Inflammatory macrophage (primary cell): ENCODE results near the gene FRK.

Experiments used
- DNase-seq, 2 donors: peaks; one replicate each; pipeline ENCODE4 v3.0.0-alpha.2; 2020 to 2022

Gene FRK

GRCh38 chr6:116034327-116034726 lies 26.4 kb downstream of the FRK start:
- DNase-seq, result no peak

- no peak for DNase-seq
Observed at GRCh38 chr6:116033687-116034303, 26.9 kb downstream of the FRK start.

DNA sequence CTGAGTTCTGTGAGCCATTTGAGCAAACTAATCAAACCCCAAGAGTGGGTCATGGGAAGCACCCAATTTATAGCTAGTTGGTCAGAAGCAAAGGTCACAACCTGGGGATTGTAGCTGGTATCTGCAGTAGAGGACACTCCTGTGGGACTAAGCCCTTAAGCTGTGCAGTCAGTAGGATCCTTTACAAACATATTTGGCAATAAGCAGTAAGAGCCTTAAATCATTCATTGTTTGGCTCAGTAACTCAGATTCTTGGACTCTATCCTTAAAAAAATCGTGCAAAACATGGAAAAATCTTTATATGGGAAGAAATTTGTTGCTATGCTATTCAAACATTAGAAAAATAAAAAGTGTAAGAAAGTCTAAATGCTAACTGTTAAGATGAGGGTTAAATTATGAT lies 29.9 kb downstream of the FRK start:
- no peak for DNase-seq

- no peak for DNase-seq
Observed at GRCh38 chr6:116029535-116029934, 31.2 kb downstream of the FRK start.

GRCh38 chr6:116028233-116028632 lies 32.5 kb downstream of the FRK start:
- no peak for DNase-seq

DNA sequence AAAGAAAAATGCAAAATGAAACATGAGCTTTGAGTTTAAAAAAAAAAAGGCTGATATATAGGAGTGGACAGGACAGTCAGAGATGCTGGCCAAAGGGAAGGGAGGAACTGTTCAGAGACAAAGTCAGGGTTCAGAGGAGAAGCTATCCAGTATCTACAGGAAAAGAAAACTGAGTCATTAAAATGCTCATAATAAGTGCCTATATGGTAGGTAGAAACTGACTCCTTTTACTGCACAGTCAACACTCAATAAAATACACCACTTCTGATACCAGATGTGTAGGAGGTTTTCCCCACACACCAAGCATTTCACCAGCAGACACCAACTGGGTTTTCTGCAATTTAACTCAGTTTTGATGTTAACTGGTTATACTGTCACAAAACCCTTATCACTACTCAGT lies 32.9 kb downstream of the FRK start:
- no peak for DNase-seq

- no peak for DNase-seq
Observed at GRCh38 chr6:116025405-116025804, 35.3 kb downstream of the FRK start.

DNA sequence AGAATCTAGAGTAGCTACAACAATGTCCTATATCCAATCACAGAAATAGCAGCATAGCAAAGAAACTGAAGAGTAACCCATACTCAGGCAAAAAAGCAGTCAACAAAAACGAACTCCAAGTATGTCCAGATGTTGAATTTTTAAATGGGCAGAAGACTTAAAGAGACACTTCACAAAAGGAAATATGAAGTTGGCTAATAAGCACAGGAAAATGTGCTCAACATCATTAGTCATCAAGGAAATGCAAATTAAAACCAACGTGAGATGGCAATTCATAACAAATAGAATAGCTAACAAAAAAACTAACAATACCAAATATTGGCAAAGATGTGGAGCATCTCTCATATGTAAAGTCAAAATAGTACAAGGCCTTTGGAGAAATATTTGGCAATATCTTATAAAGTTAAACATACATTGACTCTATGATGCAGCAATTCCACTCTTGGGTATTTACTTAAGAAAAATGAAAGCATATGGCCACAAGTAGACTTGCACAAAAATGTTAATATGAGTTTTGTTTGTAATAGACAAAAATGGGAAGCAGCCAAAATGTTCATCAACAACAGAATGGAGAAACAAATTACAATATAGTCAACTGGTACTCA lies 37.7 kb downstream of the FRK start:
- DNase-seq, result no peak

DNA sequence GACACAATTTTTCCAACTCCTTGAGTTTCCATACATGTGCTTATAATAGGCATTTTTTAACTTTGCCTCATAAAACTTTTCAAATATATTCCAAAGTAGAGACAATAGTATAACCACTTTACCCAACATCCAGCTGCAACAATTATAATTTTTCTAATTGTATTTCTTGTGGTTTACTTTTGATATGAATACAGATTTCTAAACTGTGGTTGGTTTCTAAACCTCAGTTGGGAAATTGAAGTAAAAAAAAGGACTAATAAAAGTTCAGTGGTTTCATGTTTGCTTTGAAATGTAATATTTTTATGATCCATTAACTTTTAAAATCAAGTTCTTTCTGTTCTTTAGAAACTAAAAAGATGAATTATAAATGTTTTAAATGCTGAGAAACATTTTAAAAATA lies 40.0 kb downstream of the FRK start:
- DNase-seq, result no peak

GRCh38 chr6:116019428-116019827 lies 41.3 kb downstream of the FRK start:
- DNase-seq, result peak; percentile 6 to 13

DNA sequence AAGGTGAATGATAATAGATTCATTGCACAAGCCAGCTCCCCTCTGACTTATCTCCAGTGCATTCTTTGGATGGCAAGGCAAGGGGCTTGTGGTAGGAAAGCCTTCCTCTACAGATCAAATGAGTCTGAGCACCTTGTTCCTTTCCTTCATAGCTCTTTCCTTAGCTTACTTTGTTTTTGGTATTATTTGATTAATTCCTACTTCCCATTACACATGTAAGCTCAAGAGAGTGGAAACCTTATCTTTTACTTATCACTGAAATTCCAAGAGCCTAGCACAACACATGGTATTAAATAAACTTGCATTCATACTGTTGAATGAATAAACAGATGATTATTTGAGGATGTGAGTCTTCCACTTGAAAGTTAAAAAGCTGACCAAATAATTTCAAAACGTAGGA lies 41.7 kb downstream of the FRK start:
- no peak for DNase-seq

DNA sequence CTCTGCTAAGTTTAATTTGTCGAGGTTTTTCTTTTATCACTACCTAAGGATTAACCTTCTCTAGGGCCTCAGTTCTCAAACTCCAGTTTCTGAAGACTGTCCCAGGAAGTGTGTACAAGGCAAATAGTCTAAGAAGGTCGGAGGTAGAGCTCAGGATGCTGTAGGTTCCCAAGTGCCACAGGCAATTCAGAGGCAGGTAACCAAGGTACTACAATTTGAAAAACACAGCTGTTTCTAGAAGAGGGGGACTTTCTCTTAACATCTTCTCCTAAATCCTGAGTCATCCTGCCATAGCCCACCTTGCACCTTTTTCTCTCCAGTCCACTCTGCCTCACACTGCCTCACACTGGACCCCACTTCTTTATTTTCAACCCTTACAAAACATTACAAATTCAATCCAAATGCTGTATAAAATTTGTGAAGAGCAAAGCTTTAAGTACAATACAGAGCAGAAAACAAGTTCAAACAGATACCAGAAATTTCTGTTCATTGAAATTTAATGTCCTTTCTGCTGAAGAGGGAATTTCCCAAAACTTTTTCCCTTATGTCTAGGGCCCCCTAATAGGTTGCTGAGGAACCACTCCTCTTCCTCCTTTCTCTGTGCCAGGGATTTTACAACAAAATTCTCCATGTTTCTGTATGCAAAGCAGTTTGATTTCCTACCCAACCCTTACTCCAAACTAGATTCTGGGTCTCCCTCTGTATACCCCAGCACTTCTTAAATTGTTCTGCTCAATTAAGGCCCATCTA lies 43.0 kb downstream of the FRK start:
- no peak for DNase-seq

DNA sequence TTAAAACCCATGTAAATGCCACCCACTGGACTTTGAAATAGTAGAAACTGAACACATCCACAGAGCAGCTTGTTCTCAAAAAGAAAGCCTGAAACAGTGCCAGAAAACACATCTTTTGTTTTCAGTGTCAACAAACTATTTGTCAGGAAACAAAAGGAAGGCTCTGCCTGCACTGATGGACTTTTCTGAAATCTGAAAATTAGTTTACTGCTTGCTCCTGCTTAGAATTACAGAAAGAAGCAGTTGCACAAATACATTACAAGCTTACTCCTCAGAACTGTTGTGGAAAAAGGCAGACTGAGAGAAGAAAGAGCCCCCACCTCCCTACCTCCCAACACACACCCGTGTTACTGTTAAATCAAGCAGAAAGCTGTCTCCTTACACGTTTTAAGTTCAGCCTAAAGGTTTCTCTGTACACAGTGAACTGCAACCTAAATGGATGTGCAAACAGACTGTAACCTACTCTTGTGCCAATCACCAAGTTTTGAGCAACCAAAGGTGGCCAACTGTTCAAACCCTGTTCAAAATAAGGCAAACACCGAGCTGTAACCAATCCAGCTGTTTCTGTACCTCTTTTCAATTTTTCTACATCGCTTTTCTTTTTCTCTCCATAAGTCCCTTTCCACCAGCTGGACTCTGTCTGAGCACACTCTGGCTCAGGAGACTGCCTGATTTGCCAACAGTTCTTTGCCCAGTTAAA lies 43.7 kb downstream of the FRK start:
- no peak for DNase-seq

DNA sequence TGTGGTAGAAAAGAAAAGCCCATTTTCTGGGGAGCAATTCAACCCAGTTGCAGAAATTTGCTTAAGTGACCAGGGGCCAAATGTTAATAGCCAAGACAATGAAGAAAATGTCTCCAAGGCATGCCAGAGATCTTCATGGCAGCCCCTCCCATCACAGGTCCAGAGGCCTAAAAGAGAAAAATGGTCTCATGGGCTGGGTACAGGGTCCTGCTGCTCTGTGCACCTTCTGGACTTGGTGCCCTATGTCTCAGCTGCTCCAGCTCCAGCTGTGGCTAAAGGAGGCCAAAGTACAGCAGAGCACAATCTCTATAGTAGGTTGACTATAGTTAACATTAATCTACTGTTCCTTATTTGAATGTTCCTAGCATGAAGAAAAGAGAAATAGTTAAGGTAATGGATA lies 44.7 kb downstream of the FRK start:
- DNase-seq, result no peak

GRCh38 chr6:116015561-116015960 lies 45.1 kb downstream of the FRK start:
- DNase-seq, result no peak

DNA sequence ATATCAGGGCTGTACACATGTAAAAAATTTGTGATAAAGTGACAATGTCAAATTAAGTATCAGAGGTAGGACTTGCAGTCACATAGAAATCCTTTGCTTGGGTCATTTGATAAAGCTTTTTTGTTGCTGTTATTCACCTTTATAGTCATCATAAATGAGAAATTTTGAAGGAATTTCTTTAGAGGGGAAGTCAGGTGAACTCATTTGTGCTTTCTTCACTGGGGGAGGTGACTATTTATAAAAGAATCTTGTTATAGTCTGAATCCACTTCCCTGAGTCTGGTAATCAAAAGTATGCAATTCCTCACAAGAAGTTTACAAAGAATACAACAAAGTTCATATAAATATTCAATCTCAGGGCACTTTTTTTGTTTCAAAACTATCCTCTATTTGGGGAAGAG lies 47.7 kb downstream of the FRK start:
- no peak for DNase-seq

DNA sequence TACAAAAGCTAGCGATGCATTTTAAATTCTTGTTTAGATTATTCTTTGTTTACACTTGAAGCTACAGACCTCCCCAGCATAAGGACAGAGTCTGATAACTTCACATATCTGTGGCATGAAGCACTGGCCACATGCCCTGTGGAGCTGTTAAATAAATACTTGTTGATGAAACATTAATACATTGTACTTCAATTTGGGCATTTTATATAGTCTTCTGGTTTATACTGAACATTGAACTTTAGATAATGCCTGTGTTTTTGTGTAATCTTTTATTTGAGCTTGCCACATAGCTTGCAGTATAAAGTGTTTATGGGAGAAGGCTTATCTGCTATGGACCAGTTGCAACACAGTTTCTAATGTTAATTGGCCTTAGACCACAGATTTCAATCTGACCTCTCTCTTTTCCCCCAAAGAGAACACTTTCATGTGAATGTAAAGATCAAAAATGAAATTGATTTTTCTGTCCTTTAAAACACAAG lies 48.2 kb downstream of the FRK start:
- no peak for DNase-seq

DNA sequence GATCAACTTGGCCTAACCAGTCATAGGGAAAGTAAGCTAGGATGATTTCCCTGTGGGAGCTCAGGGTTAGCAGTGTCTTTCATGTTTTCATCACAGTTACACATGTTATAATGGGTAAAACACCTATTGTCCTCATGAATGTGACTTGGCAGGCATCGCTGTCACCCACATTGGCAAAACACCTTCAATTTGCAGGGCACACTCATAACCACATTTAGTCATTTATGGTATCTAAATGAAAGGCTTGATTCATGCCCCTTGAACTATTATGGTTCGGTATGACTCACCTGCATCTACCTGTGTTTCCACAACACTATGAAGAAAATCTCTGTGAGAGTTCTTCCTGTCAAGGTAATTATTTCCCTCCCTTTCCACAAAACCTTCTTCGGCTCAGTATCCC lies 49.2 kb downstream of the FRK start:
- no peak for DNase-seq

DNA sequence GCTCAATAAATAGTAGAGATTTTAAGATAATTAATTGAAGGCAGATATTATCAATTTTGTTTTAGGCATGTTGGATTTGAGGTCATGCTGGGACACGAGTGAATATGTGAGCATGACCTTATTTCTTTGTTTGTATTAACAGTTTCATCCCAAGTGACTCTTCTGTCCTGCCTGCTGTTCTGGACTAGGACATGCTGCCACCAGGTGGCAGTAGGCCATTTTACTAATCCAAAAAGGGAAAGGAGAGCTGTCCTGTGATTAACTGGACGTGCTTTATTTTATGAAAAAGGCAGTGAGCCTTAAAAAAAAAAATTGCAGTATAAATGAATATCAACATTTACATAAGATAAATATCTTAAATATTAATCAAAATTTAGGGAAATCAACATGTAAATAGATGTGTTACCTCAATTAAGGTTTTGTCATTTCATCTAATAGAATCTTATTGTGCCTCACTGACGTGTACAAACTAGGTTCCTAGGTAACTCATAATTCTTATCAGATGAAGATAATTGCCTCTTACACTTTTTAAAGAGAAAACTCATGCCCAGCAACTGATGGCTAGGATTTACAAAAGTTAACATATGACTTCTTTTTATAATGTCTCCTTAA lies 49.8 kb downstream of the FRK start:
- peak; percentile 42 to 63 for DNase-seq

GRCh38 chr6:116010386-116010785 lies 50.3 kb downstream of the FRK start:
- no peak for DNase-seq

- no peak for DNase-seq
Observed at GRCh38 chr6:116008470-116009243, 52.0 kb downstream of the FRK start.
